HUES6 (cell line): ENCODE measurements around the gene SLC12A8.

Experiments
- H3K27ac ChIP-seq: 2 replicates; pipeline ENCODE4 v1.7.0; 2013; ENCODE audit warnings: low read depth, mild to moderate bottlenecking, low read length, inconsistent platforms
- H3K27me3 ChIP-seq: 2 replicates; pipeline ENCODE4 v1.6.1; 2013; ENCODE audit warnings: low read length; ENCODE audit not compliant: control insufficient read depth, insufficient read depth
- H3K36me3 ChIP-seq: 2 replicates; pipeline ENCODE4 v1.6.1; 2013; ENCODE audit warnings: low read length; ENCODE audit not compliant: control insufficient read depth, insufficient read depth
- H3K4me1 ChIP-seq: 2 replicates; pipeline ENCODE4 v1.6.1; 2013; ENCODE audit warnings: low read length; ENCODE audit not compliant: control insufficient read depth, insufficient read depth
- H3K4me3 ChIP-seq: 2 replicates; pipeline ENCODE4 v1.5.1; 2013; ENCODE audit warnings: low read depth, low read length
- H3K9ac ChIP-seq: one replicate; pipeline ENCODE4 v1.6.1; 2013; ENCODE audit warnings: mild to moderate bottlenecking, low read length
- H3K9me3 ChIP-seq: 2 replicates; pipeline ENCODE4 v1.6.1; 2013; ENCODE audit warnings: low read depth, low read length; ENCODE audit not compliant: control insufficient read depth, insufficient read depth

SLC12A8 gene

DNA sequence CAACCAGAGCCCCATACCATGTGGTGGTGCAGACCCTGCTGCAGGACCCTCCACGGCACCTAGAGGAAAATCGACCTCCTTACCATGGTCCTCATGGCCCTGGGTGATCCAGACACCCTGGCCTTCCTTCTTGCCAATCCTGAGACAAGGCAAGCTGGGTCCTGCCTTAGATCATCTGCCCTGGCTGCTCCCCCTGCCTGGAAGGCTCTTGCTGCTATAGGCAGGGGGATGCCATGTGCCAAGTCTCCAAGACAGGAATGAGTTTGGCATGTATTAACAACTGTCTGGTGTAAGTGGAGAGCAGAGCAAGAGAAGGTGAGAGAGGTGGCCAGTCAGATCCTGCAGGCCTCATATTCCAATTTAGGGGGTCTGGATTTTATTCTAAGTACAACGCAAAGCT lies 164.3 kb downstream of the SLC12A8 start:
- peaks cover 46% of the 10 kb centered on the region for H3K4me1 ChIP-seq
- no peak overlapping the region for H3K4me3 ChIP-seq
- H3K36me3 ChIP-seq = no peaks in the 10 kb centered on the region; the same call in 1 of the 2 replicates
- H3K9ac ChIP-seq = no peak overlapping the region
- no peaks in the 10 kb centered on the region for H3K9me3 ChIP-seq
- H3K27ac ChIP-seq = no peak overlapping the region
- no peaks in the 10 kb centered on the region for H3K27me3 ChIP-seq

DNA sequence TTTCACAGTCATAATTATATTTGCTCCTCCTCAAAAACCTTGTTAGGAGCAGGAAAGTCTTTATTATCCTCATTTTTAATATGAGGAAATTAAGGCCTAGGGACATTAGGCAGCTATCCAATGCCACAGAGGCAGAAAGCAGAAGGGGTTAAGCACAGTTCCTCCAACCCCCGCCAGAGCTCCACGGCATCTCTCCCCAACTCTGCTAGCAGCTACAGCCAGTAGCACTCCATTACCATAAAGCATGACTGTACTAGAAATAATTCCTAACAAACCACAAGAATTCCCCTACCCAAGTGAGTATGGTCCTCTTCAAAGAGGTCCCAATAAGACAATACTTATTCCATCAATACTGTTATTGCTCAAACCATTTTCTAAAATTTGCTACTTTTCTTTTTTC lies 166.6 kb downstream of the SLC12A8 start:
- peaks cover 33% of the 10 kb centered on the region for H3K4me1 ChIP-seq

DNA sequence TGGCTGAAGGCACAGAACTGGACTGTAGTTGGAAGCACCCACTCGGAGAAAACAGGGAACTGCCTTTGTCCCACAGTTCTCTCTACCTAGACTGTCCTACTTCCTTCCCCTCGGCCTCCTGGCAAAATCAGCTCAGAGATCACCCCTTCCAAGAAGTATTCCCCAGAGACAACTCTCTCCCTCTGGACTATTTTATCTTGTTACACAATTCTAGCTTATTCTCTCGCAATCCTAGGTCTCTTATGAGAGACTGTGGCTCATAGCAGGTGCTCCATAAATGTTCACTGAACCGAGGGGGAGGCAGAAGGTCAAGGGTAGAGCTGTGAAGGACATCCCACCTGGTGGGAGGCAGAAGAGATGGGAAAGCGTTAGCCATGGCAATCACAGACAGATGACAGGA lies 167.4 kb downstream of the SLC12A8 start:
- Histone ChIP-seq H3K9me3 (no peaks in the 10 kb centered on the region), H3K36me3 (no peaks in the 10 kb centered on the region), H3K4me3 (no peak overlapping the region), H3K4me1 (peaks cover 31% of the 10 kb centered on the region; the same call in 1 of the 2 replicates), H3K27ac (no peak overlapping the region), H3K9ac (no peak overlapping the region), H3K27me3 (no peaks in the 10 kb centered on the region)

More for the DNA sequence above, 166.6 kb downstream of the SLC12A8 start:
- H3K9ac ChIP-seq = no peak overlapping the region
- H3K36me3 ChIP-seq = no peaks in the 10 kb centered on the region; the same call in 1 of the 2 replicates
- H3K4me3 ChIP-seq = no peak overlapping the region
- H3K9me3 ChIP-seq = no peaks in the 10 kb centered on the region
- no peak overlapping the region for H3K27ac ChIP-seq
- H3K27me3 ChIP-seq = no peaks in the 10 kb centered on the region

DNA sequence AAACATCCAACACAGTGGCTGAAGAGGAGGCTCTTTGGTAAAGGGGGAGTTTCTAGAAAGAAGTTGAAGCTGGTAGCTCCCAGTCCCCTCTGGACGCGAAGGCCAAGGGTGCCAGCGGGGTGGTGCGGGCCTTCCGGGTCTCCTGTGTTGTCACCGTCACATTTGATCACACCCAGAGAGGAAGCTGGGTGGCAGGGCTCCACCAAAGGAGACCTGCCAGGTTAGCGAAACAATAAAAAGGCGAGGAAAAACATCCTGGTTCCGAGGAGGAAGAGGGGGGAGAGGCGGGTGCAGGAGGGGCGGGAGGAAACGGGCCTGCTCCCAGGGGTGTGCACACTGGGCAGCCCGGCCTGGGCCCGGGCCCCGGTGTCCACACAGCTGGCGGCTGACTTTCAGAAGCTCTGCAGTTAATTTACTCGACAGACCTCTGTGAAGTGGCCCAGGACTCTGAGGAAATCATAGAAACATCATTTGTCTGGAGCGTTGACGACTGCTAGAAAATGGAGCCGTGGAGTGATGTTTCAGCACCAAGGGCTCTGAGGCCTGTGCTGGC lies 168.9 kb downstream of the SLC12A8 start:
- no peaks in the 10 kb centered on the region for H3K36me3 ChIP-seq
- no peaks in the 10 kb centered on the region for H3K9me3 ChIP-seq
- no peaks in the 10 kb centered on the region for H3K27me3 ChIP-seq
- H3K9ac ChIP-seq = no peak overlapping the region
- peaks cover 47% of the 10 kb centered on the region for H3K4me1 ChIP-seq
- no peak overlapping the region for H3K4me3 ChIP-seq
- H3K27ac ChIP-seq = no peak overlapping the region

DNA sequence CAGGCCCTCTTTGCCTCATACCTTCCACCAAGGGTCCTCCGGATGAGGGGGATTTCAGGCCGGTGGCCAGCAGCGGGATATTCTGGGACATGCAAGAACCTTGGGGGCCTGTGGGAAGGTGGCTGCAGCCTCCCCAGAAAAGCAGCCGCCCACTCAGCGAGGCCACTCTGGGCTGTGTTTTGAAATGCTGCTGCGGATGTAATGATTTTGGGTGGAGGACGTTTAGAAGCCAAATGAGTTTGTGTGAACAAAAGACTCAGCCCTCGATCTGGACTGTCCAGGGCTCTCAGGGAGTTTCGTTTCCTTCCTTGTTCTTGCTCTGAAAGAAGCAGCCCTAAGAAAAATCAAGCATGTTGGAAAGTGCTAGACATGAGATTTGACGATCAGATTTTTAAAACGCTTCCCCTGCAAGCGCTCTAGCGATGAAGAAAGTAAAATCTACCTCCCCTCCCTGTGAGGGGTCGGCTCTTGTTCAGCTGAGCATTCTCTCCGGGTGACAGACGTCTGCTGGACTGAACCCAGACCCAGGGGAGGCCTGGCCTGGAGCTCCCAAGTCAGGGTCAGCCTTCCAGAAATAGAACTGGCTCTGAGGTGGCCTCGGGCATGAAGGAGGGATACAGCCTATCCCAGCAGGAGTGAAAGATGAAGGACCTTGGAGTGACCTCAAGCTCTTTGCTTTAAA lies 169.7 kb downstream of the SLC12A8 start:
- no peaks in the 10 kb centered on the region for H3K9me3 ChIP-seq
- H3K27ac ChIP-seq = peak overlapping the region; percentile 6; the same call in 1 of the 2 replicates
- H3K4me3 ChIP-seq = no peak overlapping the region
- H3K4me1 ChIP-seq = peaks cover 53% of the 10 kb centered on the region
- H3K9ac ChIP-seq = no peak overlapping the region
- no peaks in the 10 kb centered on the region for H3K36me3 ChIP-seq
- H3K27me3 ChIP-seq = no peaks in the 10 kb centered on the region

DNA sequence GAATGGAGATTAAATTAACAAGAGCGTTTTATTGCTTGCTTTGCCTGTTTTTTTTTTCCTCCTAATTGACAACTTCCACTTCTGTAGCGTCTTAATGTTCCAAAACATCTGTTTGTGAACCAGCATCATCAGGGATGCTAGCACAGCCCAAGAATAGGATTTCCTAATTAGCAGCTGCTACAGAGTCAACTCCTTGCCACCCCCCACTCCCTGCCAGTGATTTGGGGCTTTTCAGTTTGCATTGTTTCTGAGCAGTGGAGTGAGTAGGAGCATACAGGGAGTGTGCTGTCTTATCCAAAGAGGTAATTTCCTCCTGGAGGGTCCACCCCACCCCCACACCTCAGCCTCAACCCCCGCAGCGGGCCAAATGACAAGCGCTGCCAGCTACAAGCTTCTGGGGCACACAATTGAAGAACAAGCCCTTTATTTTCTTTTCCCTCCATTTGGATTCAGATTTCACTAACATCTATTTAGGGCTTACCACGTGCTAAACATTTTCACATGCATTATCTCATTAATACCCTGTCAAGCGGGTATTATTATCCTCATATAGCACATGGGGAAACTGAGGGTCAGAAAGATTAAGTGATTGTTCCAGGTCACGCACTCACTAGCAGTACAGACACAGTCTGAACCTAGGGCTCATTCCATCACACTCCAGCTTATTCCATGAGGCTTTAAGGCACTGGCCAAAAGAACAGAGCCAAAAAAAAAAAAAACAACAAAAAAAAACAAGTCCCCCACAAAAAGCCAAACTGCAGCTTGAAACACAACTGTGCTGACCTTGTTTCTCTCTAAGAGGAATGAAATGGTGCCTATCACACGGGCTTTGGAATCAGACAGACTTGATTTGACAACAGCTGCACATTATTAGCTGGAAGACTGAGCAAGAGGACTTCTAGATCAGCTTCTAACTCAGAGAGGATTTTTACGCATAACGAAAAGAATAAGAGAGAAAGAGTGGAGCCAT lies 173.1 kb downstream of the SLC12A8 start:
- H3K9me3 ChIP-seq = peaks cover 7% of the 10 kb centered on the region; the same call in 1 of the 2 replicates
- H3K27me3 ChIP-seq = no peaks in the 10 kb centered on the region
- peaks cover 48% of the 10 kb centered on the region for H3K4me1 ChIP-seq
- no peaks in the 10 kb centered on the region for H3K36me3 ChIP-seq
- H3K9ac ChIP-seq = no peak overlapping the region
- H3K4me3 ChIP-seq = no peak overlapping the region
- no peak overlapping the region for H3K27ac ChIP-seq

DNA sequence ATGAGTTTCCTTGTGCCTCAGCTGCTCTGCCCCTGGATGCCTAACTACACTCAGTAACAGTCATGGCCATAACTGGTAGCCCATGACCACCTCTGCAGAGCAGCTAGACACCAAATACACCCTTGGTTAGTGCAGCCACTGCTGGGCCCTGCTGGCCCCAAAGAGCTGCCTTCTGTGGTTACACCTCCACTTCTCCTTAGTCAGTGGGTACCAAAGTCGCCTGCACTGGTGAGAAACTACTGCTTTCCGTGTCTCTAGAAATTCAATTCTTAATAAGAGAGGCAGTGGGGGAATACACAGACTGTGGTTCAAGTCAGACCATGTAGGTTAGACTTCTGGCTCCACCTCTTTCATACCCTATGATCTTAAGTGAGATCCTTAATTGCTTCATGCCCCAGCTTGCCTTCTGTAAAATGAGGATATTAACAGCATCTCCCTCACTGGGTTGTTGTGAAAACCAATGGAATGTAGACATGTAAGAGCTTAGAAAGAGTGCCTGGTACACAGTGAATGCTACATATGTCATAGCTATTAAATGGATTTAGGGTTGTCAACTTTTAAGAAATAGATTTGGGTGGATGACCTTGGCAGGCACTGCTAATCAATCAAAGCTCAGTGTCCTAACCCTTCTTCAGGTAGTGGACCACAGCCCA lies 174.9 kb downstream of the SLC12A8 start:
- no peaks in the 10 kb centered on the region for H3K27me3 ChIP-seq
- no peaks in the 10 kb centered on the region for H3K36me3 ChIP-seq
- H3K9ac ChIP-seq = no peak overlapping the region
- H3K9me3 ChIP-seq = peaks cover 7% of the 10 kb centered on the region; the same call in 1 of the 2 replicates
- peaks cover 32% of the 10 kb centered on the region for H3K4me1 ChIP-seq
- no peak overlapping the region for H3K27ac ChIP-seq
- H3K4me3 ChIP-seq = no peak overlapping the region

DNA sequence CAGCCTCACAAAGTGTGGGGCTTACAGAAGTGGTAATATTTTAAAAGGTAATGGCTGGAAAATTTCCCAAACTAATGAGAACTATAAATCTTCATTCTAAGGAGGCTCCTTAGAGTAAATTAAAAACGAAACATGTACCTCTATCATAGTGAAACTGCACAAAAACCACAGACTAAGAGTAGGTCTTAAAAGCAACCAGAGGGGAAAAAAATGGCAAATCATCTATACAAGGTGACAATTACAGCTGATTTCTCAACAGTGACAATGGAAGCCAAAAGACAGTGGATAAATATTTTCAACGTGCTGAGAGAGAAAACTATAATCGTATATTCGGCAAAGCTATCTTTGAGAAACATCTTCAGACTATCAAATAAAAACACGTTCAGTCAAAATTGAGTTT lies 177.3 kb downstream of the SLC12A8 start:
- Histone ChIP-seq H3K27ac (no peak overlapping the region), H3K9me3 (peaks cover 7% of the 10 kb centered on the region; the same call in 1 of the 2 replicates), H3K27me3 (no peaks in the 10 kb centered on the region), H3K36me3 (no peaks in the 10 kb centered on the region), H3K4me3 (no peak overlapping the region), H3K4me1 (peaks cover 28% of the 10 kb centered on the region), H3K9ac (no peak overlapping the region)

DNA sequence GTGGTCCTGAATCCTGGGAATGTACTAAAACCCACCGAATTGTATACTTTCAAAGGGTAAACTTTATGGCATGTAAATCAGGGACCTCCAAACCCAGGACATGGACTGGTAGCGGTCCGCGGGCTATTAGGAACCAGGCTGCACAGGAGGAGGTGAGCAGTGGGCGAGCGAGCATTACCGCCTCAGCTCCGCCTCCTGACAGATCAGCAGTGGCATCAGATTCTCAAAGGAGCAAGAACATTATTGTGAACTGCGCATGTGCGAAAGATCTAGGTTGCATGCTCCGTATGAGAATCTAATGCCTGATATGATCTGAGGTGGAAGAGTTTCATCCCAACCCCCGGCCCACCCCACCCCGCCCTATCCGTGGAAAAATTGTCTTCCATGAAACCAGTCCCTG lies 178.9 kb downstream of the SLC12A8 start:
- no peaks in the 10 kb centered on the region for H3K27me3 ChIP-seq
- H3K36me3 ChIP-seq = peaks cover 7% of the 10 kb centered on the region
- no peak overlapping the region for H3K4me3 ChIP-seq
- H3K27ac ChIP-seq = no peak overlapping the region
- peaks cover 12% of the 10 kb centered on the region for H3K4me1 ChIP-seq
- peaks cover 7% of the 10 kb centered on the region; the same call in 1 of the 2 replicates for H3K9me3 ChIP-seq
- H3K9ac ChIP-seq = no peak overlapping the region

DNA sequence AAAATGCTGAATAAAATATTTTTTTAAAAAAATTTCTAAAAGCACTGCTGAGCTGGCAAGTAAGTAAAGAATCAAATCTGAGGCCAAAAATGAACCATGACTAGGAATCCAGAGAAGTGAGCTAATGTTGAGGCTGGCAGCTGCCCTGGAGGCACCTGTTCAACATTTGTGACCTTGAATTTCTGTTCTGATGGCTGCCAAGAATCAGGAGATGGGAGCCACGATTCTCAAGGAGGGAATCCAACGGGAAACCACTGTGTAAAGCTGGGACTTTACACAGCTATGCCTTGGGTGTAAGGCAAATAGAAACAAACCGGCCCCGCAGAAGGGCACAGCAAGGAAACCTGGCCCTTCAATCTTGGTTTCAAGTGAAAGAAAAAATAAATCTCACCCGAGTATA lies 179.4 kb downstream of the SLC12A8 start:
- Histone ChIP-seq H3K9me3 (peaks cover 7% of the 10 kb centered on the region; the same call in 1 of the 2 replicates), H3K4me1 (peaks cover 7% of the 10 kb centered on the region; the same call in 1 of the 2 replicates), H3K27me3 (no peaks in the 10 kb centered on the region), H3K9ac (no peak overlapping the region), H3K27ac (no peak overlapping the region), H3K4me3 (no peak overlapping the region), H3K36me3 (peaks cover 12% of the 10 kb centered on the region)
